Fibroblast of lung (primary cell): ENCODE data around the gene TRMT11.
"Not testable (repeated sequence)": the region's sequence is repeated elsewhere in the genome, so short reads cannot be mapped to it uniquely, and the experiment has no call there.

Experiments
- EZH2 ChIP-seq: IDR thresholded peaks from 2 replicates; pipeline ENCODE4 v1.5.1; 2012; ENCODE audit warnings: low read length, control low read depth, mild to moderate bottlenecking; ENCODE audit errors: missing control alignments
- TF ChIP-seq, protein P1 (sequence below), 2 donors: IDR thresholded peaks in 1 of 2; conservative IDR thresholded peaks in 1 of 2; 1 replicate in 1 of 2; 2 replicates in 1 of 2; pipeline ENCODE4 v1.5.1; 2011 to 2012; ENCODE audit warnings: low read length in 2 of 2, control low read depth in 1 of 2, inconsistent platforms in 1 of 2, low read depth in 1 of 2, mild to moderate bottlenecking in 1 of 2

DNA sequence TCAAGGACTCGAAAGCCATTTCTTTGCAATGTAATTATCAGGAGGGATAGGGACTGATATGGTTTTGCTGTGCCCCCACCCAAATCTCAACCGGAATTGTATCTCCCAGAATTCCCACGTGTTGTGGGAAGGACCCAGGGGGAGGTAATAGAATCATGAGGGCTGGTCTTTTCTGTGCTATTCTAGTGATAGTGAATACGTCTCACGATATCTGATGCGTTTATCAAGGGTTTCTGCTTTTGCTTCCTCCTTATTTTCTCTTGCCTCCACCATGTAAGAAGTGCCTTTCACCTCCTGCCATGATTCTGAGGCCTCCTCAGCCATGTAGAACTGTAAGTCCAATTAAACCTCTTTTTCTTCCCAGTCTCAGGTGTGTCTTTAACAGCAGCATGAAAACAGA lies 35.6 kb upstream of the TRMT11 start:
- not testable (repeated sequence) for TF ChIP-seq EZH2
- TF ChIP-seq, protein P1, sequence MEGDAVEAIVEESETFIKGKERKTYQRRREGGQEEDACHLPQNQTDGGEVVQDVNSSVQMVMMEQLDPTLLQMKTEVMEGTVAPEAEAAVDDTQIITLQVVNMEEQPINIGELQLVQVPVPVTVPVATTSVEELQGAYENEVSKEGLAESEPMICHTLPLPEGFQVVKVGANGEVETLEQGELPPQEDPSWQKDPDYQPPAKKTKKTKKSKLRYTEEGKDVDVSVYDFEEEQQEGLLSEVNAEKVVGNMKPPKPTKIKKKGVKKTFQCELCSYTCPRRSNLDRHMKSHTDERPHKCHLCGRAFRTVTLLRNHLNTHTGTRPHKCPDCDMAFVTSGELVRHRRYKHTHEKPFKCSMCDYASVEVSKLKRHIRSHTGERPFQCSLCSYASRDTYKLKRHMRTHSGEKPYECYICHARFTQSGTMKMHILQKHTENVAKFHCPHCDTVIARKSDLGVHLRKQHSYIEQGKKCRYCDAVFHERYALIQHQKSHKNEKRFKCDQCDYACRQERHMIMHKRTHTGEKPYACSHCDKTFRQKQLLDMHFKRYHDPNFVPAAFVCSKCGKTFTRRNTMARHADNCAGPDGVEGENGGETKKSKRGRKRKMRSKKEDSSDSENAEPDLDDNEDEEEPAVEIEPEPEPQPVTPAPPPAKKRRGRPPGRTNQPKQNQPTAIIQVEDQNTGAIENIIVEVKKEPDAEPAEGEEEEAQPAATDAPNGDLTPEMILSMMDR (conservative IDR thresholded peaks at IDR 0.05 in 1 of 2, IDR thresholded peaks at IDR 0.05 in 1 of 2; ENCODE audit: low read depth in 1 of 2, low read length in 2 of 2): not testable (repeated sequence)
